H1 (cell line): Measurements from ENCODE around the gene CAPZA2. TPM values are rescaled to one million over a fixed set of nuclear protein-coding genes. Genes with fewer than 3 reads are reported as not detected.

Experiments
- ATF2 ChIP-seq: IDR thresholded peaks from 2 replicates; pipeline ENCODE4 v1.6.1; 2012; ENCODE audit warnings: low read length, inconsistent platforms
- CHD7 ChIP-seq: fragments of 300-600 bp; sonication (generic); IDR thresholded peaks from 2 replicates; pipeline ENCODE4 v1.7.1; 2012; ENCODE audit warnings: low read length, moderate library complexity, mild to moderate bottlenecking, inconsistent platforms; ENCODE audit not compliant: insufficient replicate concordance
- EP300 ChIP-seq, 2 experiments: IDR thresholded peaks; 1 replicate in 1 of 2; 2 replicates in 1 of 2; pipeline ENCODE4 v1.6.1; 2011 to 2012; ENCODE audit warnings: low read depth in 2 of 2, low read length in 2 of 2, mild to moderate bottlenecking in 2 of 2, borderline replicate concordance in 1 of 2, inconsistent platforms in 1 of 2, moderate library complexity in 1 of 2
- MAX ChIP-seq: IDR thresholded peaks from 2 replicates; pipeline ENCODE4 v1.6.1; 2012; ENCODE audit warnings: inconsistent platforms
- SIX5 ChIP-seq: IDR thresholded peaks from 2 replicates; pipeline ENCODE4 v1.6.1; 2011; ENCODE audit warnings: mild to moderate bottlenecking, low read depth, low read length
- SP1 ChIP-seq: IDR thresholded peaks from 2 replicates; pipeline ENCODE4 v1.6.1; 2011; ENCODE audit warnings: low read depth, low read length
- polyA plus RNA-seq, 7 experiments: library from polyadenylated mRNA; depleted of rRNA in 3 of 7; stranded (reverse) in 5 of 7; unstranded in 2 of 7; fragments of >200 nt in 5 of 7; fragments of 200-250 nt in 2 of 7; gene quantifications; 1 replicate in 5 of 7; 2 replicates in 1 of 7; 4 replicates in 1 of 7; pipeline versions ENCODE4 v1.2.1 to v1.2.3, GENCODE V29; 2011 to 2013; ENCODE audit warnings: missing spikeins in 2 of 7, mixed read lengths in 2 of 7
- total RNA-seq: library from RNA; stranded (reverse); fragmentation: NEBNext Ultra II Directional; extraction: Animal tissue kit (Norgen Biotek cat#: 25700); gene quantifications from 2 replicates; pipeline ENCODE4 v1.2.1, GENCODE V29; 2021

The CAPZA2 gene
- total and polyA plus RNA-seq, 2 of the 8 experiments (the other 6 are each of a cell fraction or from before 2014, with no cell fraction given) = 33.2 to 145 TPM

GRCh38 chr7:116824449-116824848, 37.9 kb upstream of the CAPZA2 start (continued):
- TF ChIP-seq CHD7 (no peak), SIX5 (no peak), ATF2 (no peak), SP1 (no peak), MAX (no peak), EP300 (IDR thresholded peaks at IDR 0.05; ENCODE audit: borderline replicate concordance in 1 of 2, low read depth in 2 of 2, low read length in 2 of 2) (no peak)
